ENCODE data around the gene ENPP6.

GRCh38 chr4:184117662-184118199 is 99.9 kb downstream of the ENPP6 start:
- TF ChIP-seq EZH2 (IDR thresholded peaks at IDR 0.05; ENCODE audit: borderline replicate concordance, low read depth, low read length, severe bottlenecking) (no peak), CTCF (IDR thresholded peaks at IDR 0.05; ENCODE audit: extremely low read depth in 1 of 2, insufficient read depth in 1 of 2, low read depth in 1 of 2, low read length in 2 of 2) (no peak), POLR2AphosphoS5 (IDR thresholded peaks at IDR 0.05; ENCODE audit: insufficient read depth, low read depth, low read length) (no peak), MYC (IDR thresholded peaks at IDR 0.05; ENCODE audit: low read depth, low read length) (no peak), POLR2A (IDR thresholded peaks at IDR 0.05; ENCODE audit: low read depth, low read length) (no peak)

Data from endothelial cell of umbilical vein (primary cell).